HG03354 (cell line): Measurements from ENCODE around the gene THADA.
"Not testable (repeated sequence)": the region's sequence is repeated elsewhere in the genome, so short reads cannot be mapped to it uniquely, and the experiment has no call there.

ENCODE experiments used
- ATAC-seq: cut with Tn5 transposase; IDR thresholded peaks from one replicate; pipeline ENCODE4 v1.9.1; 2021; ENCODE audit warnings: mild to moderate bottlenecking; ENCODE audit not compliant: unreplicated experiment, poor library complexity, severe bottlenecking

The THADA gene

GRCh38 chr2:43190311-43191052 lies 405.4 kb downstream of the THADA start:
- no peak for ATAC-seq

GRCh38 chr2:43189861-43190260 lies 406.0 kb downstream of the THADA start:
- ATAC-seq, result not testable (repeated sequence)

GRCh38 chr2:43188561-43189386 lies 407.1 kb downstream of the THADA start:
- ATAC-seq, result no peak

- no peak for ATAC-seq
These were observed 409.0 kb downstream of the THADA start for GRCh38 chr2:43186679-43187374.

- no peak for ATAC-seq
These were observed 409.5 kb downstream of the THADA start for GRCh38 chr2:43186321-43186678.

- ATAC-seq, result no peak
These were observed 410.7 kb downstream of the THADA start for GRCh38 chr2:43185146-43185545.

- no peak for ATAC-seq
These were observed 411.4 kb downstream of the THADA start for GRCh38 chr2:43184339-43184895.

- ATAC-seq, result no peak
These were observed 412.1 kb downstream of the THADA start for GRCh38 chr2:43183743-43184142.

- ATAC-seq, result no peak
These were observed 414.9 kb downstream of the THADA start for GRCh38 chr2:43180897-43181296.
